Measurements from ENCODE around the gene SOBP.

Gene SOBP

GRCh38 chr6:107592806-107593205 is 102.9 kb downstream of the SOBP start:
- no peak for DNase-seq

DNA sequence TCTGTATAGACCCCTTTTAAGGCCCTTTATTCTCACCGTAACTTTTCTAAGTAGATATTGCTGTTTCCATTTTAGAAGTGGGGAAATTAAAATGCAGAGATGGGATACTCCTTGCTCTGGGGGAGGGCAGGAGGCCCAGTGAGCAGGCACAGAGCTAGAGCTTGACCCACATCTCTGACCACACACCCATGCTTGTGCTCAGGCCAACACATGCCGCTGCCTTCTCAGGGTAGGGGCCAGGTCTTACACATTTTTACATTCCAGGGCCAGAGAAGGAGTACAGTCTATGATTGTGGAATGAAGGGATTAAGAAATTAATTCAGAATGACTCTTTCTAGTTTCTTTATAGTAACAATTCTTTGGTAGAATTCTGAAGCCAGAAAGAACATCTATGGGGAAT is 104.8 kb downstream of the SOBP start:
- no peak for DNase-seq

- no peak for DNase-seq
These were observed 108.2 kb downstream of the SOBP start for GRCh38 chr6:107598091-107598490.

GRCh38 chr6:107599043-107599442 is 109.1 kb downstream of the SOBP start:
- no peak for DNase-seq

- no peak for DNase-seq
These were observed 110.2 kb downstream of the SOBP start for GRCh38 chr6:107600121-107600520.

GRCh38 chr6:107600936-107601335 is 111.0 kb downstream of the SOBP start:
- DNase-seq = no peak

- DNase-seq = no peak
These were observed 111.5 kb downstream of the SOBP start for GRCh38 chr6:107601406-107601805.

DNA sequence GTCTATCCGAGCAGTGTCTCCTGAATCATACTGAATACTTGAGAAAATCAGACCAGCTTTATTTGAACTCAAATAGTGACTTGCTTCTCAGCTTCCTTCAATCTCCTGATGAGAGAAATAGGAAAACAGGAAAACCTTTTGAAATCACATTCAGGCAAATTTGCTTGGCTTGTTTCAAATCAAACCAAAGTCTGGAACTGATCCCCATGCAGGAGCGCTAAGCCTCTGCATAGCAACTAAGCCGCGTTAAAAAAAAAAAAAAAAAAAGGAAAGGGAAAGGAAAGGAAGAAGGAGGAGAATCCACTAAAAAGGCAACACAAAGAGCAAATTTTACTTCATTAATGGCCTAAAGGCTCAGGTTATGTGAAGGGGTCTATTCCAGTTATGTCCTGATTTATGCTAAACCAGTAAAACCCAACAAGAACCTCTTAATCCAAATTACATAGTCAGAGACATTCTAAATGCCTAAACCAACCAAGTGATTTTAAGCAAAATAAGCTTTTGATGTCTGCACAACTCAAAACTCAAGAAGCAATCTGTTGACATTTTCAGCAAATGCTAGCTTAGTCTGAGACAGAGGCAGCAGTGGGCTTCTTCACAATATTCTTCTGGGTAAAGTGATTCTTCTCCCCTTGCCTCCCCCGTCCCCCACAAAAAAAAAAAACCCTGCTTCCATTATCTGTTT is 112.5 kb downstream of the SOBP start:
- no peak for DNase-seq

GRCh38 chr6:107603006-107603370 is 113.1 kb downstream of the SOBP start:
- no peak for DNase-seq

DNA sequence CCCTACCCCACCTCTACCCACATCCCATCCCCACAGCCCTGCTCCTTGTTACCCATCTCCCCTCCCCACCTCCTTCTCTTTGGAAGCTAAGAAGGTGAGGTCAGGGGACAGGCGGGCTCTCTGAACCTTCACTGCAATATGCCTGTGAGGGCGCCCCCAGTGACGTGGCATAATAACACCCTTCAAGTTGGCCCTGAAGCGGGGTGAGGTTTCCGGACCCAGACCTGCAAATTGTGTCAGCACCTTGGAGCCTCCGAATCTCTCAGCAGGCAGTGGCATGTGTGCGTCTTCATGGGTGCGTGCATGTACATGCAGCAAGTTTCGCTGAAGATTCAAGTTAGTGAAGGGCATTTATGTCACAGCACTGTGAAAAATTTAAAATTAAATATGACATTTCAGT is 114.6 kb downstream of the SOBP start:
- no peak for DNase-seq

- DNase-seq = no peak
These were observed 116.5 kb downstream of the SOBP start for GRCh38 chr6:107606407-107606806.

GRCh38 chr6:107607116-107607515 is 117.2 kb downstream of the SOBP start:
- DNase-seq = peak; percentile 55

DNA sequence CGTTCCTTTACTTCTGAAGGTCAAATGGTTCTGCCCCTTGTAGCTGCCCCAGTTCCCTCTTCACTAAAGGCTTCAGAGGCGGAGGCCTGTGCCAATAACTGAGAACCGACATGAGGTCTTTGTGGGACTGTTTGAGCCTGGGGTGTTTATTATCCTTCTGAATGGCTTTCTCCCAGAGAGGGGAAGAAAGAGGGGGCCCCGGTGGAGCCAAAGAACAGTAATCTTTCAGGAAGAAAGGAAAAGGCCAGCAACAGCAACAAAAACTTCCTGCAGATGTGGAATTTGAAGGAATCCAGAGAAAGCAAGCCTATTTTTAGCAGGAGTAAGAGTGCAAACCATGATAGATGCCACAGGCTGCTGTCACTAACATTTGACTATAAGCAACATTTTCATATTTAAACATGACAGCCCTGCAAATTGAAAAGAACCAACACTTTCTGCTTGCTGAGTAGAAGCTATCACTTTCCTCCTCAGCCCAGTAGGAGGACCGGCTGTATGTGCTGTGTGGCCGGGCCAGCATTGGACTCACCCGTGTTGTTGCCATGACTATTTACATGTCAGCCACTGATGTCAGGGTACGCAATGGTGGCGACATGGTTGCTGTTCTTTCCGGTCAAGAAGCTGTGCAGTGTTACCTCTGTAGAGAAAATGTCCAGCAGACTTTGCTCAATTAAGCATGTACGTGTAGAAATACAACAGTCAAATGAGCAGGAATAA is 121.3 kb downstream of the SOBP start:
- no peak for DNase-seq

- no peak for DNase-seq
These were observed 123.0 kb downstream of the SOBP start for GRCh38 chr6:107612762-107613415.

DNA sequence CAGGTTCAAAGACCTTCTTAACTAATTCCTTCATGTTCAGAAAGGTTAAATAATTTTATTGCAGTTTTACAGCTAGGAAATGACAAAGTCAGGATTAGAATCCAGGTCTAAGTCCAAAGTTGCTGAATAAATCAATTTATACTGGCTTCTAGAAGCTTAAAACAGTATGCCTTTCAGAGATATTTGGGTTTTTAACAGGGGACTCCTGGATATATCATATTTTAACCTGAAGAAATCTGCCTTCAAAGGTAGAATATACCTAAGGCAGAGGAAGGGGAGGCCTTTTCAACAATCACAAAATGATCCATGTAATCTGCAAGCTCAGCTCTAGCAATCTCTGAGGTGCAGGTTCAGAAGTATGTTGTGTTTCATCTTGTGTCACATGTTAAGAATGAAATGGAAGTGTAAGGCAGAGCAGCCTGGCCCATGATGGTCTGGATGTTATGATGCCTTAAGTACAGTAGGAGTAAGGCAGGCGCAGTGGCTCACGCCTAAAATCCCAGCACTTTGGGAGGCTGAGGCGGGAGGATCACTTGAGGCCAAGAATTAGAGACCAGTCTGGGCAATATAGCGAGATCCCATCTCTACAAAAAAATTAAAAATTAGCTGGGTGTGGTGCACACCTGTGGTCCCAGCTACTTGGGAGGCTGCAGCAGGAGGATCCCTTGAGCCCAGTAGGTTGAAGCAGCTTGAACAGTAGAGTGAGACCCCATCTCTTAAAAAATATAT is 123.9 kb downstream of the SOBP start:
- DNase-seq = no peak

DNA sequence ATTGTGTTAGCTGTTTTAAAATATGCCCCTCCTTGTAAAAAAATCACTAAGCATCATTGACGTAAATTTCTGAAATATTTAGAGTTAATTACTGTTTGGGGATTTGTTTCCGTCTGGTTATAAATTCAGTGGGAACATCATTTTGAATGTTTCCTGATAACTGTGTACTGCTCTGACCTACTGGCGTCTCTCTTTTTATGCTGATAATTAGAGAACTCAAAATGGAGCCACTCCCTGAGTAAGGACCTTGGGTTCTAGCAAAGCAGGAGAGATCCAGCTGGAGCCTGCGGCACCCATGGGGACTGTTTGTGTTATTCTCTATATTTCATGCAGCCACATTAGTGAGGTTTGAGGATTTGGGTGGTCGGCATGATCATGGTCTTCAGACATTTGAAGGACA is 124.9 kb downstream of the SOBP start:
- no peak for DNase-seq

- DNase-seq = no peak
These were observed 126.9 kb downstream of the SOBP start for GRCh38 chr6:107616775-107617174.

GRCh38 chr6:107617341-107617932 is 127.5 kb downstream of the SOBP start:
- DNase-seq = no peak

- no peak for DNase-seq
These were observed 128.8 kb downstream of the SOBP start for GRCh38 chr6:107618672-107619071.

DNA sequence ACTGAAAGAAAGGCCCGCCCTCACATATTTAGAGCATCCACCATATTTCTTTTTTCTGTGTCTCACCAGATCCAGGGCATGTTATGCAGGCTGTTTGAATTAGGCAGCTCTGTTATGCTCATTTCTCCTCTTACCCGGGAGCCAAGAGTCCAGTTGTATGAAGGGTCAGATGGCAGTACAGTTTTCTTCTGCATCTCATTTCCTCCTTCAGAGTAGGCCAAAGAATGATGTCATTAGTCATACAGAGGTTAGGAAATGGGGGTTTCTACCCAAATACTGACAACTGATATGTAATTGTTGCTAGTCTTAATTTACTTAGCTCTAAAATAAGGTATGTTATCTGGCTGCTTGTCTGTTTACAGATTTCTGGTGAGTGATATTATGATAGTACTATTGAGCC is 130.8 kb downstream of the SOBP start:
- no peak for DNase-seq

DNA sequence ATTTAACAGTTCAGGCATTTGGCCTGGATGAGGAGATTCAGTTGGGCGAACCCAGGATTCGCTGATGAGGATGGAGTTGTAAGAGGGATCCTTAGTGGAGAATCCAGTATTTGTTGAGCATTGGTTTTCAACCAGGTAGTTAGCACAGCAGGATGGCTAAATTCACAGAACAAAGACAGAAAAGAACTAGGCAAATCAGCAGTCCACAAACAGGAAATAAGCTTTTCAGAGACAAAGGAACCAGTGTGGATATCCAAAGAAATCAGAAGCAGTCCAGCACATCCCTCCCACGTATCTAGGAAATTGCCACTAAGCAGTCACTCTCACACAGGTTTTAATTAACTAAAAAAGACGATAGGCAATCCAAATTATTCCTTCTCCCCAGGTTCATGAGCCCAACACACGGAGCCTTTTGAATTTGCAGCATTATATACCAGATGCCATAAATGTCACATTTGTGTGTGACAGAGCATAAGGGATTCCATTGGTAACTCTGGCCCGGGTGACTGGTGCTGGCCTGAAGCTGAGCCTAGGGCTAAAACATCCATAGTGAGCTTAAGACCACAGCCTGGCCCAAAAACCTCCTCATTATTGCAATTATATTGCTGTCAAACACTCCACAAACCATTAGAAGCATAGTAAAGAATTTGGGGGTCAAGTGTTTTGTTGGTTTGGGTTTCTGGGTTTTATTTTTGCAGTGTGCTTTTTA is 131.5 kb downstream of the SOBP start:
- DNase-seq = no peak

- DNase-seq = no peak
These were observed 132.4 kb downstream of the SOBP start for GRCh38 chr6:107622269-107622668.

DNA sequence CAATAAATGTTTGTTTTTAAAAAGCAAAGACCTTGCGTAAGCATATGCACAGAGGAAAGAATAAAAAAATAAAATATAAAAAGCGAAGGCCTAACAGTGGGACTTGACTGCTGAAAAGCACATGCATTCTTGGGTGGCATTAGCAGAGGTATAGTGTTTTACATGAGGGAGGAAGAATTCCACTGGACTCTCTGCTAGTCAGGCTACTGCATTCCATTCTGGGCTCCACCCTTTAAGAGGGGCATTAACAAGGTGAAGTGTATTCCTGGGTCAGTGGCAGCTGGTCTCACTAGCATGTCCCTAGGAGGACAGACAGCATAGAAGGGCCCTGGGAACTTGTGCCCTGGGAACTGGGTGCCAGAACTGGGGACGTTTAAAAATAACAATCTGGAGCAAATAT is 134.1 kb downstream of the SOBP start:
- no peak for DNase-seq
